HEK293 (cell line): ENCODE measurements around the gene UACA.

Source experiments
- CTCF ChIP-seq: fragments of 450-650 bp; formaldehyde crosslinking; IDR thresholded peaks from 2 replicates; pipeline ENCODE4 v1.5.1; 2016; ENCODE audit warnings: missing biosample characterization, missing genetic modification characterization
- HOXA7 ChIP-seq: sonication (generic); formaldehyde crosslinking; IDR thresholded peaks from 2 replicates; pipeline ENCODE4 v1.8.1; 2022; ENCODE audit warnings: missing genetic modification reagents, borderline replicate concordance
- PBX3 ChIP-seq: sonication (generic); formaldehyde crosslinking; IDR thresholded peaks from 2 replicates; pipeline ENCODE4 v1.8.1; 2022; ENCODE audit warnings: mild to moderate bottlenecking, moderate library complexity, missing genetic modification reagents
- TCF7L2 ChIP-seq: IDR thresholded peaks from 2 replicates; pipeline ENCODE4 v1.6.1; 2011; ENCODE audit warnings: low read depth, mild to moderate bottlenecking, inconsistent platforms, low read length, moderate library complexity, borderline replicate concordance
- ZFP41 ChIP-seq: fragments of 450-650 bp; formaldehyde crosslinking; IDR thresholded peaks from 2 replicates; pipeline ENCODE4 v1.5.1; 2016; ENCODE audit warnings: missing biosample characterization, missing genetic modification characterization, borderline replicate concordance
- ZFP69B ChIP-seq: fragments of 450-650 bp; formaldehyde crosslinking; IDR thresholded peaks from 2 replicates; pipeline ENCODE4 v1.5.1; 2016; ENCODE audit warnings: missing biosample characterization, missing genetic modification characterization
- ZSCAN30 ChIP-seq: fragments of 450-650 bp; IDR thresholded peaks from 2 replicates; pipeline ENCODE4 v1.5.1; 2018; ENCODE audit warnings: missing biosample characterization, mild to moderate bottlenecking, missing genetic modification characterization, moderate library complexity

GRCh38 chr15:70792171-70792573 is 28.8 kb upstream of the UACA start:
- TF ChIP-seq CTCF (tag by site-specific recombination), result no peak
- no peak for TF ChIP-seq HOXA7 (CRISPR knock-in tag)
- TF ChIP-seq TCF7L2, result no peak
- no peak for TF ChIP-seq ZSCAN30 (tag by site-specific recombination)
- TF ChIP-seq ZFP41 (tag by site-specific recombination), result no peak
- no peak for TF ChIP-seq ZFP69B
- no peak for TF ChIP-seq PBX3 (CRISPR knock-in tag)
